Urothelium cell line (cell line): ENCODE results near the gene WDR45B.
"Not testable (repeated sequence)": the region's sequence is repeated elsewhere in the genome, so short reads cannot be mapped to it uniquely, and the experiment has no call there.

Experiments
- DNase-seq: peaks from one replicate; pipeline ENCODE4 v3.0.0; 2011; ENCODE audit warnings: low spot score, mixed read lengths
- FAIRE-seq: peaks from 2 replicates; lab custom pipeline; 2011; peaks lifted over from hg19 to GRCh38; lab: Jason Lieb, UNC

The WDR45B gene

DNA sequence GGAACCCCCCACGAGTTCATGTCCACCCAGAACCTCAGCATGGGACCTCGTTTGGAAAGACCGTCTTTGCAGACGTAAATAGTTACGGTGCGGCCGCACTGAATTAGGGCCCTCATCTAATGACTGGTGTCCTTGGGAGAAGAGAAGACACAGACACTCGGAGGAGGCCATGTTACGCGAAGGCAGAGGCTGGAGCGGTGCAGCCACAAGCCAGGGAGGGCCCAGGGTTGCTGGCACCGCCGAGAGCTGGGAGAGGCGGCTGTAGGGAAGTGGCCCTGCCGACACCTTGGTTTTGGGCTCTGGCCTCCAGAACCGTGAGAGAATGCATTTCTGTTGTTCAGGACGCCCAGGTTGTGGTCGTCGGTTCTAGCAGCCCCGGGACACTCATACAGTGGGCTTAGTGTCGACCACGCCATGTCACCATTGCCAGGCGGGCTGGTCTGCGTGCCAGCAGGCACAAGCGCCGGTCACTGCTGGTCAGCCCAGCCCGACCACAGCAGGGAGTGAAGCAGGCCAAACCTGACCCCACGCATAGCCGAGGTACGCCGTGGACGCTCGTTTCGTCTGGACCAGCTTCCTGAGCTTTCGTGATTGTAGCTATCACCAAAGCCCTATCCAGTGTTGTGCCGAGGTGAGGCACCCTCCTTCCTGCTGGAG, 10.7 kb upstream of the WDR45B start:
- FAIRE-seq (peak; percentile 59), DNase-seq (no peak)

GRCh38 chr17:82658331-82658730, 10.1 kb upstream of the WDR45B start:
- FAIRE-seq (no peak), DNase-seq (no peak)

- FAIRE-seq = no peak
- DNase-seq = no peak
These were observed 9.7 kb upstream of the WDR45B start for GRCh38 chr17:82657926-82658325.

DNA sequence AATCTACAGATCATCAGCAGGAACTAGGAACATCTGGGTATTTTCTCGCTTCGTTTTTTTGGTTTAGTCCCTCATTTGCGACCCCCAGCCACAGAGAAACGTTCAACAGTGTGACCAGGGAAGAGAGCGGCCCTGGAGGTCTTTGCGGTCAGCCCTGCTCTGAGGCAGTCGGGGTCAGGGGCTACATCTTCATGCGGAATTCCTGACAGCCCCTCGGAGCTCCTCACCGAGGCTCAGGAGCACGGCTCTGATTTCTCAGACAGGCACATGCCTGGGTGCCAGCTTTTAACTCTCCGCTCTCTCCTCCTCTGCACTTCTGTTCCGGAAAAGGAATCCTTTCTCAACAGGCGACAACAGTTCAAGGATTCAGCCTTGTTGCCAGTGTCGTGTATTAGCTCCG, 8.0 kb upstream of the WDR45B start:
- DNase-seq (no peak), FAIRE-seq (no peak)

DNA sequence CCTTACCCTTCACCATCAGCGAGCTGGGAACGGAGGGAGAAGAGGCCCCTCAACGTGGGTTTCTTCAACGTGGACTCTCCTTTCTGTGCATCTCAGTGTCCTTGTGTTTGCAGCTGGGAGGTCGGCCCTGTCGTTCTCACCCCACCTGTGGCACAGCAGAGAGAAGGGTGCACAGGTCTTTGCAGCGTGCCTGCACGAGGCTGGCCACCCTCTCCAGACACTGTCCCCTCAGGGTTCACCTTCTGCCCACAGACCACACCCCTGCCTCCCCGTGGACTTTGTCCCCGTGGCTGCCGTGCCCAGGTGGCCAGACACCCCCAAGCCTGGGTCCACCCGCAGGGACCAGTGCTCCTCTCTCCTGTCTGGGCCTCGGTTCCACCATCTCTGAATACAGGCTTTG, 7.3 kb upstream of the WDR45B start:
- FAIRE-seq (peak; percentile 63), DNase-seq (no peak)

GRCh38 chr17:82655038-82655479, 6.8 kb upstream of the WDR45B start:
- DNase-seq = no peak
- no peak for FAIRE-seq

- FAIRE-seq, DNase-seq: not testable (repeated sequence)
These were observed 6.4 kb upstream of the WDR45B start for GRCh38 chr17:82654611-82655010.

- FAIRE-seq = no peak
- no peak for DNase-seq
These were observed 5.6 kb upstream of the WDR45B start for GRCh38 chr17:82653651-82654528.

DNA sequence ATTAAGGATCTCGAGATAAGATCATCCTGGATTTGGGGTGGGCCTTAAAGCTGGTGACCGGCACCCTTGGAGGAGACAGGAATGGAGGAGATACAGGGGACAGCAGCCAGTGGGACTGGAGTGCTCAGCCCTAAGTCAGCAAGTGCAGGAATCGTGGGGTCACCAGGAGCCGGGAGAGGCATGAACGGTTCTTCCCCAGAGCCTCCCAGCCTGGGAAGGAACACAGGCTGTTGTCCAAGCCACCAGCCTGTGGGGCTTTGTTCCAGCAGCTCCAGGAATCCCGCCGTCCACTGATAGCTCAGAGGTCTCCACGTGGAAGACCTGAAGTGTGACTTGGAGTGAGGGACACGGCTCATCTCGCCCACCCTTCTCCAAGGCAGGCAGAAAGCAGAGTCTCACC, 2.5 kb upstream of the WDR45B start:
- DNase-seq (no peak), FAIRE-seq (no peak)

DNA sequence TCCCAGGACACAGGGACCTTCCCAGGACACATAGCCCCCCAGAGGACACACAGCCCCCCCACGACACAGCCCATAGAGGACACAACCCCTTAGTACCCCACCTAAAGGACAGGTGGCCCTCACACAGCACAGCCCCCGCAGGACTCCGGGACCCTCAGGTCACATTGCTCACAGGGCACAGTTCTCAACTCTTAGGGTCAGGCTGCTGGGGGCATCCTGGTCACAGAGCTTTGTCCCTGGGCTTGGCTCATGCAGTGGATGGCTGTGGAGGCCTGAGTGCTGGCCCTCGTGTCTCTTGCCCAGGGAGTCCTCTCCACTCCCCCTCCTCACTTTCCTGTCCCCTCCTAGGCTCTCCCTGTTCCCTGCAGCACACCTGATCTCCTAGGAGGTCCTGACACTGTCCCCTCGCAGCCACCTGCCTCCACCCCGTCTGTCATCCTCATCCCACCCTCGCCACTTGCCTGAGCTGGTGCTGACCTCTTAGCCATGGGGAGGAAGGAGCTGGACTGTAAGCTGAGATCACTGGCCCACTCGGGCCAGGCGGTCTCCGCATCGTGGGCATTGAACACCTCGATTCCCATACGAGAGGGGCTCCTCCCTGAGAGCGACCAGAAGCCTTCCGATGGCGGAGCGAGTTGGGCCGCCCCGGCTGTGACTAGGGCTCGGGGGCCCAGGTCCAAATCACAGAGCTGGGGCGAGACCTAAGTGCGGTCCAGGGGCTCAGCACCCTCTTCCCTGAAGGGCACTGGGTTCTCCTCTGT, 1.4 kb upstream of the WDR45B start:
- DNase-seq = no peak
- FAIRE-seq = no peak

DNA sequence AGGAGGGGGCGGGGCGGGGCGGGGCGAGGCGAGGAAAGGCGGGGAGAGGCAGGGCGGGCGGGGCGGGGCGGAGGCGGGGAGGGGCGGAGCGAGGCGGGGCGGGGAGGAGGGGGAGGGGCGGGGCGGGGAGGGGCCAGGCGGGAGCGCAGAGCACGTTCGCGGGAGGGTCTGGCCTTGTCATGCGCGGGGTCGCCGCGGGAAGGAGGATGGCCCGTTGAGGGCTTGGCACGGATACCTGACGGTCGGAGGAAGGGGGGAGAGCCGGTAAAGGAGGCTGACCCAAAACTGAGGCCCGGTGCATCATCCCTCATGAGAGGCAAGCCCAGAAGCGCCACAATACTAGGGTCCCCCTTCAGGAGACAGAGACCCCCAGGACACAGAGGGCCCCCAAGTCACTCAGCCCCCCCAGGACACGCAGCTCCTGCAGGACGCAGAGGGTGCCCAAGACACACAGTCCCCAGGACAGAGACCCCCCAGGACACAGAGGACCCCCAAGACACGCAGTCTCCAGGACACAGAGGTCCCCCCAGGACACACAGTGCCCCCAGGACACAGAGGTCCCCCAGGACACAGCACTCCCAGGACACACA, 593 bp upstream of the WDR45B start:
- DNase-seq = peak; percentile 79
- no peak for FAIRE-seq

DNA sequence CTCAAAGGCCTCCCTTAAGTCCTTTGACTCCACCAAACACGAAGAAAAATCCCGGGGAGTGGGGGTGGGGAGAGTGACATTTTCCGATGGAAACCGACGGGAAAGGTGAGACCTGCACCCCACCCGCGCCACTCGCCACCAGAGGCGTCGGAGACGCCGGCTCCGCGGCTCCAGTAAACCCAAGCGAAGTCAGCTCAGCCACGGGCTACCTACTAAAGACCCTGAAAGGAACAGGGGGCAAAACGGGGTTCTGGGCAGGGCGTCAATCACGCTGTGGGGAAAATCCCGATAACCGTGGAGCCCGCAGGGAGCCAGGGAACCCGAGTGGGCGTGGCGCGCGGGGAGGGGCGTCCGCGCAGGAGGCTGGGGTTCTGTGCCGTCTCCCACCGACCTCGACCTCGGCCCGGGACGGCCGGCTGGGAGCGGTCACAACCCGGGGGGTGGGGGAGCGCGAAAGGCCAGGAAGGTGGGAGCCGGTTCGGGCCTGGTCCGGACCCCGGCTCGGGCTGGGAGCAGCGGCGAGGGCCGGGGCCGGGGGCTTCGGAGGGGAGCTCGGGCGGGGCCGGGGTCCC, 565 bp downstream of the WDR45B start:
- DNase-seq = peak; percentile 58
- no peak for FAIRE-seq

DNA sequence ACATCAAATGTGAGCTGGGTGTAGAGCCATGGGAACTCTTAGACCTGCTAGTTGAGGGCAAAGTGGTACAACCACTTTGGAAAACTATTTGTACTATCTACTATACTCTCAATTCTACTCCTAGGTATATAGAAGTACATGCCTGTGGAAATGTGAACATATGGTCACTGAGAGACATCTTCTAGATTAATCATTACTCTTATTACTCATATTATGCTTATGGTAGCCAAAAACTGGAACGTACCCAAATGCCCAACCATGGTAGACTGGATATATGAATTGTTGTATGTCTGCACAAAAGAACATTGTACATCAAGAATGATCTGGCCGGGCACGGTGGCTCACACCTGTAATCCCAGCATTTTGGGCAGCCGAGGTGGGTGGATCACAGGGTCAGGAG, 2.7 kb downstream of the WDR45B start:
- no peak for FAIRE-seq
- no peak for DNase-seq

DNA sequence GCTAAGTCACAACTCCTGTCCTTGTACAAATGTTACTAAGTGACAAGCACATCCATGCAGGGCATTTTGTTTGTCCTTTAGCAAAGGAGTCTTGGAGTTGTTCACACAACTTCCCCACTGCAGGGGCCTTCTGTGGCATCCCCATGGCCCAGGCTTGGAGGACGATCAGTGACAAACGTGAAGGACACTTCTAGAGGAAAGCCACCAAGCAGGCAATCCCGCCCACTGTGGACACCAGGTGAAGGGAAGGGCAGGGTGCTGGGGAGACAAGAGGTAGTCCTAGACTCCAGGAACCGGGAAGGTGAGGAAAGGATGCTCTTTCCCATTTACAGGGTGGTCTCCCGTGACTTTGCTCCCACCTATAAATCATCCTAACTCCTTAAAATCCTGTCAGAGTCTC, 4.1 kb downstream of the WDR45B start:
- FAIRE-seq (no peak), DNase-seq (no peak)

DNA sequence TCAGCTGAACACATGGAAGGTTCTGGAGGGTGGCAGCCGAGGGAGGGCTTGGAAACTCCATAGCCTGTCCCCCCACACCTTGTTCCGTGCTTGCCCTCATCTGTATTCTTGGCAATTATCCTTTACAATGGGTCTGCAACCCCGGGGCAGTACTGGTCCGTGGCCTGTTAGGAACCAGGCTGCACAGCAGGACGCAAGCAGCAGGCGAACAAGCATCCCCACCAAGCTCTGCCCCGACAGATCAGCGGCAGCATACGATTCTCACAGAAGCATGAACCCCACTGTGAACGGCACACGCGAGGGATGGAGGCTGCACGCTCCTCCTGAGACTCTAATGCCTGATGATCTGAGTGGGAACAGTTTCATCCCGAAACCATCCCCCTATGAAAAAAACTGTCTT, 6.2 kb downstream of the WDR45B start:
- no peak for DNase-seq
- FAIRE-seq = peak; percentile 53

GRCh38 chr17:82640036-82640435, 8.2 kb downstream of the WDR45B start:
- DNase-seq (no peak), FAIRE-seq (no peak)

- DNase-seq (no peak), FAIRE-seq (peak; percentile 44)
These were observed 8.6 kb downstream of the WDR45B start for GRCh38 chr17:82639628-82640027.

DNA sequence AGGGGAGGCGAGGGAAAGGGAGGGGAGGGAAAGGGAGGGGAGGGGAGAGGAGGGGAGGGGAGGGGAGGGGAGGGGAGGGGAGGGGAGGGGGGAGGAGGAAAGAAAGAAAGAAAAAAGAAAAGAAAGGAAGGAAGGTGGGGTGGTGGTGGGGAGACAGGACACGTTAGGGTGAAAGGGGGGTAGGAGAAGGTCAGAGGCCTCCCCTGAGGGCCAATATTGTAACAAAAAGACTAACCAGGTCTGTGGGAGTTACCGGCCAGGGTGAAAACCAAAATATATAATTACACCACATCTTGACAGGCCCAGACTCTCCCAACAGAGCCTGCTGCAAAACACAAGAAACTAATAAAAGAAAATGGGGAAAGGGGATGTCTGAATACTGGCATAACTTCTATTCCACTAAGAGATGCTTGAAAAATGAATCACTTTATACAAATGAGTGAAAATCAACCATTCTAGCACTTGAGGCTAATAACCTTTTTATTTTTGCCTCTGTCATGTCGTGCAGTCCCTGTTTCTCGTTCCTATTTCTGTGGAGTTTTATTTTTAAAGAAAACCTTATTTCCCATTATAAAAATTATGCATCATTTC, 10.0 kb downstream of the WDR45B start:
- FAIRE-seq = no peak

GRCh38 chr17:82636626-82637598, 11.3 kb downstream of the WDR45B start:
- no peak for DNase-seq
- peak; percentile 20 for FAIRE-seq

More for the DNA sequence above, 10.0 kb downstream of the WDR45B start:
- no peak for DNase-seq
